ENCODE measurements around the gene LPCAT2.

DNA sequence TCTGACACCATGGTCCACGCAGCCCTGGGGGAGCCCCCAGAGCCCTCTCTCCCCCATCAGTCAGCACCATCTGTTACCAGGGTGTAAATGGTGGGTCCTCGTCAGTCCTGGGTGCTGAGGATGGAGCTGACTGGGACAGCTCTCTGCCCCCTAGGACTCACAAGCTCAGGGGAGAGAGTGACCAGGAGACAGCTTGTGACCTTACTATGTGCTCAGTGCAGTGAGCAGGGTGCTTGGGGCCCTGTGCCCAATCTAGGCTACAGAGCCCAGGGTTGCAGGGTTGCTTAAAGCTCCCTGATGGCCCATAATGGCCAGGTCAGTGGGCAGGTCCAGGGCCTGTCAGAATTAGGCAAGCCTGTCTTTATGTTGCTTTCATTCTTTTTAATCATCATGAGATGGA lies 18.6 kb upstream of the LPCAT2 start:
- TF ChIP-seq EP300 (IDR thresholded peaks at IDR 0.05), result no peak
- TF ChIP-seq, protein P1, sequence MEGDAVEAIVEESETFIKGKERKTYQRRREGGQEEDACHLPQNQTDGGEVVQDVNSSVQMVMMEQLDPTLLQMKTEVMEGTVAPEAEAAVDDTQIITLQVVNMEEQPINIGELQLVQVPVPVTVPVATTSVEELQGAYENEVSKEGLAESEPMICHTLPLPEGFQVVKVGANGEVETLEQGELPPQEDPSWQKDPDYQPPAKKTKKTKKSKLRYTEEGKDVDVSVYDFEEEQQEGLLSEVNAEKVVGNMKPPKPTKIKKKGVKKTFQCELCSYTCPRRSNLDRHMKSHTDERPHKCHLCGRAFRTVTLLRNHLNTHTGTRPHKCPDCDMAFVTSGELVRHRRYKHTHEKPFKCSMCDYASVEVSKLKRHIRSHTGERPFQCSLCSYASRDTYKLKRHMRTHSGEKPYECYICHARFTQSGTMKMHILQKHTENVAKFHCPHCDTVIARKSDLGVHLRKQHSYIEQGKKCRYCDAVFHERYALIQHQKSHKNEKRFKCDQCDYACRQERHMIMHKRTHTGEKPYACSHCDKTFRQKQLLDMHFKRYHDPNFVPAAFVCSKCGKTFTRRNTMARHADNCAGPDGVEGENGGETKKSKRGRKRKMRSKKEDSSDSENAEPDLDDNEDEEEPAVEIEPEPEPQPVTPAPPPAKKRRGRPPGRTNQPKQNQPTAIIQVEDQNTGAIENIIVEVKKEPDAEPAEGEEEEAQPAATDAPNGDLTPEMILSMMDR (IDR thresholded peaks at IDR 0.05), result no peak
- no peak for TF ChIP-seq POLR2A (IDR thresholded peaks at IDR 0.05)
- no peak for TF ChIP-seq POLR2AphosphoS5 (IDR thresholded peaks at IDR 0.05)
